Panc1 (cell line): ENCODE results near the gene CTSA.

Source experiments
- CTCF ChIP-seq: fragments of 450-650 bp; IDR thresholded peaks from 2 replicates; pipeline ENCODE4 v1.5.1; 2017; ENCODE audit warnings: mild to moderate bottlenecking
- POLR2AphosphoS5 ChIP-seq: IDR thresholded peaks from 2 replicates; pipeline ENCODE4 v1.6.1; 2012; ENCODE audit warnings: mild to moderate bottlenecking, low read depth, low read length, moderate library complexity

GRCh38 chr20:45897289-45897688 is 6.2 kb downstream of the CTSA start:
- TF ChIP-seq POLR2AphosphoS5 (no peak), CTCF (no peak)
